ENCODE measurements around the gene RUSC1.

DNA sequence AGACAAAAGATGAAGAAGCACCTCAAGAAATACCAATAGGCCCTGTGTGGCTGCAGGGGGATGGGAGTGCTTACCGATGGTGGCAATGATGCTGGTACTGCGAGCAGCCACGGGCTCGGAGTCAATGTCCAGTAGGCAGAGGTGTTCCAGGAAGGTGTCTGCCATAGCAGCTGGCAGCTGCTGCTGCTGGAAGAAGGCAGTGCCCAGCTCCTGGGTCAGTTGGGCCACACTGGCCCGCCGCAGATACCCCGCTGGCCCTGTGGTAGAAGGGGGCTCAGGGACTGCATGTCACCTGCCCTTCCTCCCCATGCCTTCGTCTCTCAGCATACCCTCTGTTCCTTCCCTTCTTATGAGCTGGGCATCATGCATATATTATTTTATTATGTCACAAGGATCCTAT lies 20.7 kb upstream of the RUSC1 start:
- no peak for TF ChIP-seq POLR2A (IDR thresholded peaks at IDR 0.05)
- TF ChIP-seq, protein P1, sequence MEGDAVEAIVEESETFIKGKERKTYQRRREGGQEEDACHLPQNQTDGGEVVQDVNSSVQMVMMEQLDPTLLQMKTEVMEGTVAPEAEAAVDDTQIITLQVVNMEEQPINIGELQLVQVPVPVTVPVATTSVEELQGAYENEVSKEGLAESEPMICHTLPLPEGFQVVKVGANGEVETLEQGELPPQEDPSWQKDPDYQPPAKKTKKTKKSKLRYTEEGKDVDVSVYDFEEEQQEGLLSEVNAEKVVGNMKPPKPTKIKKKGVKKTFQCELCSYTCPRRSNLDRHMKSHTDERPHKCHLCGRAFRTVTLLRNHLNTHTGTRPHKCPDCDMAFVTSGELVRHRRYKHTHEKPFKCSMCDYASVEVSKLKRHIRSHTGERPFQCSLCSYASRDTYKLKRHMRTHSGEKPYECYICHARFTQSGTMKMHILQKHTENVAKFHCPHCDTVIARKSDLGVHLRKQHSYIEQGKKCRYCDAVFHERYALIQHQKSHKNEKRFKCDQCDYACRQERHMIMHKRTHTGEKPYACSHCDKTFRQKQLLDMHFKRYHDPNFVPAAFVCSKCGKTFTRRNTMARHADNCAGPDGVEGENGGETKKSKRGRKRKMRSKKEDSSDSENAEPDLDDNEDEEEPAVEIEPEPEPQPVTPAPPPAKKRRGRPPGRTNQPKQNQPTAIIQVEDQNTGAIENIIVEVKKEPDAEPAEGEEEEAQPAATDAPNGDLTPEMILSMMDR (IDR thresholded peaks at IDR 0.05): no peak
